HG03159 (cell line): ENCODE measurements around the gene C1orf159.

Source experiments
- ATAC-seq: cut with Tn5 transposase; IDR thresholded peaks from one replicate; pipeline ENCODE4 v1.9.1; 2021; ENCODE audit warnings: mild to moderate bottlenecking, moderate library complexity; ENCODE audit not compliant: unreplicated experiment

The C1orf159 gene

GRCh38 chr1:1094981-1095380 lies 20.9 kb downstream of the C1orf159 start:
- ATAC-seq, result no peak

- ATAC-seq, result no peak
Measured at GRCh38 chr1:1093610-1093943, 22.3 kb downstream of the C1orf159 start.

- ATAC-seq, result no peak
Measured at GRCh38 chr1:1092894-1093609, 22.8 kb downstream of the C1orf159 start.

GRCh38 chr1:1092149-1092855 lies 23.6 kb downstream of the C1orf159 start:
- no peak for ATAC-seq

- ATAC-seq, result no peak
Measured at GRCh38 chr1:1091344-1092148, 24.3 kb downstream of the C1orf159 start.

- ATAC-seq, result no peak
Measured at GRCh38 chr1:1090424-1091343, 25.2 kb downstream of the C1orf159 start.

GRCh38 chr1:1089731-1090423 lies 26.0 kb downstream of the C1orf159 start:
- ATAC-seq, result no peak

- ATAC-seq, result no peak
Measured at GRCh38 chr1:1088801-1089680, 26.8 kb downstream of the C1orf159 start.

GRCh38 chr1:1088029-1088800 lies 27.7 kb downstream of the C1orf159 start:
- ATAC-seq, result no peak

- ATAC-seq, result no peak
Measured at GRCh38 chr1:1087351-1088028, 28.4 kb downstream of the C1orf159 start.

GRCh38 chr1:1086911-1087341 lies 29.0 kb downstream of the C1orf159 start:
- no peak for ATAC-seq

GRCh38 chr1:1085911-1086841 lies 29.7 kb downstream of the C1orf159 start:
- ATAC-seq, result no peak

GRCh38 chr1:1085171-1085841 lies 30.6 kb downstream of the C1orf159 start:
- no peak for ATAC-seq

- no peak for ATAC-seq
Measured at GRCh38 chr1:1084372-1085170, 31.3 kb downstream of the C1orf159 start.
